UCSD-AML1 (cell line): Measurements from ENCODE around the gene SYT6.
"Not testable (repeated sequence)": the region's sequence is repeated elsewhere in the genome, so short reads cannot be mapped to it uniquely, and the experiment has no call there.

Experiments used
- DNase-seq: peaks from one replicate; lab custom pipeline; 2025; ENCODE audit not compliant: unreplicated experiment; lab: John Stamatoyannopoulos, UW

SYT6 gene

GRCh38 chr1:114076308-114076707 is 77.4 kb downstream of the SYT6 start:
- no peak for DNase-seq

DNA sequence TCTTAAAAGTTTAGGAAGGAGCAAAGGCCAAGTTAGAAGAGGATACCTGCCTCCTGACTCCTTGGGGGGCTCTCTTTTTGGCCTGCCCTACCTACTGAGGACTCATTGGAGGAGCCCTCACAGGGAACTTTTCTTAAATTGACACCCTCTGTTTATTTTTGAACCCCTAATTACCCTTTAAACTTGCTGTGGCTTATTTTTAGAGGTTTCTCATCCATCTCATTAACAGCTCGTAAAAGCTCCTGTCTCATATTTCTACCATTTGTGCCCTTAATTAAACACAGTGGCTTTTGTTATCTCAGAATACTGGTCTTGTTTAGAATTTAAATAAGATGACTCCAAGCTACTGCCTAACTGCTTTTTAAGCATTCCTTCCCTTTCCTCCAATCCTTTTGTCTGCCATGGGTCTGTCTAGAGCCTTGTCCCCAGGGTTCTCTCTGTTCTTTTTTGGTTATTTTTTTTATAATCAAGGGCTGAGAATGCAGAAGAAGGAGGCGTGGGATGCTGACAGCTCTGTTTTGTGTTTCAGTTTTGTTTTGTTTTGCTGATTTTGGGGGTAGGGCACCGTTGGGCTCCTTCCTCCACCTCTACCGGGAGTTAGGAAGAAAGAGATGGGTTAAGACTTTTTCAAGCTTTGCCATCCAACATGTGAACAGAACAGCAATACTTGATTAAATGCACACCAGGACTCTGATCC is 78.0 kb downstream of the SYT6 start:
- DNase-seq: no peak

DNA sequence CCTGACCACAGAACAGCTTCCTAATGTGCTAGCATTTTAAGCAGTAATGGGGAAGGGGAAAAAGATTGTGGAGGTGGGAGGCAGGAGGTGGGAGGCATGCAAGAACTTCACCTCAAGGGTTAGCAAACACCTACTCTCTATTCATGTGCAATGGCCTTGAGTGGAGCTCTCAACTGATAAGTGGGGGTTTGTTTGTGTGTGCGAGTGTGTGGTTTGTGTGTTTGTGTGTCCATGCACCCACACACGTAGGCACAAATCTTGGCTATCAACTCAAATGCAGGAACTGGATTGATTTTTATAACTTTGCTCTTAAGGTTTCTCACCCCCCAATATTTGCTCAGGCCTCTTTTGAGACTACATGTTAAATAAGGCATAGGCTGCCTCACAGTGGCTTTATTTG is 78.6 kb downstream of the SYT6 start:
- DNase-seq: no peak

DNA sequence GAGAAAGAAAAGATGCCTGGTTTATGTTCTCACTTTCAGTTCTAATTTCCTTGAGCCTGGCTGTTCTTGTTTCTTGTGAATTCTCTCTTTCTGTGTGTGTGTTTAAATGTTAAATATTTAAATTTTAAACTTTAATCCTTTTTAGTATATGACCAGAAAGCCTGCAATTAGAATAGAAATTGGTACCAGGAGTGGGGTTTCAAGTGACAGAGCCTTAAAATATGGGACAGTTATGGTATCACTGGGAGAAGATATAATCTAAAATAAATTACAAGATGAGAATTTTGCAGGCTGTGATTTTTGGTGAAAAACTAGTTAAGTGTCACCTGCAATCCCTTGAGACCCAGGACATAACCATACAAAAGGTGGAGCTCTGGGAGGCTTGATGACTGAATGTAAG is 81.4 kb downstream of the SYT6 start:
- DNase-seq: no peak

GRCh38 chr1:114069762-114070161 is 83.9 kb downstream of the SYT6 start:
- not testable (repeated sequence) for DNase-seq

DNA sequence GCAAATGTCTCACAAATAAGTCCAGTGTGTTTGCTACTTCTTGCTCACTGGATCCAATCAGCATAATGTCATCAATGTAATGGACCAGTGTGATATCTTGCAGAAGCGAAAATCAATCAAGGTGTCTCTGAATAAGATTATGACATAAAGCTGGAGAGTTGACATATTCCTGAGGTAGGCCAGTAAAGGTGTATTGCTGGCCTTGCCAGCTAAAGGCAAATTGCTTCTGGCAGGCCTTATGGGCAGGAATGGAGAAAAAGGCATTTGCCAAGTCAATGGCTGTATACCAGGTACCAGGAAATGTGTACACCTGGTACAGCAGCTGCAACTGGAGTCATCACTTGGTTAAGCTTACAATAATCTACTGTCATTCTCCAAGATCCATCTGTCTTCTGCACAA is 85.0 kb downstream of the SYT6 start:
- DNase-seq: not testable (repeated sequence)

- not testable (repeated sequence) for DNase-seq
These were observed 88.0 kb downstream of the SYT6 start for GRCh38 chr1:114065671-114066070.

DNA sequence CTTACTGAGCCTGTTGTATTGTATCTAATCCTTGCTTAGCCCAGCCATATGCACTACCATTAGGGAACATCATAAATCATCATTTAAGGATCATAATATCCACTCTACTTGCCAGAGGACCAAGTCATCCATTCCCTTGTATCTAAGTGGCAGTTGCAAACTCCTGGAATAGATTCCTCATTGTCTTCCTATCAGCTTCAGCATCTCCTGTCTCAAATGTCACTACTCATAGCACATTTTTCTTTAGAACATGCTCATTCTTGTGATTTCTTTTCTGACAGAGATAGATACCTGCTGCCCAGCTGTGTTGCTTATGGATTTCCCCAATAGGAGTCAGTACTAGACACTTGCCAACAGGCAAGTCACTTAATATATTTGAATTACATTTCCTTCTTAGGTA is 90.1 kb downstream of the SYT6 start:
- DNase-seq: no peak

DNA sequence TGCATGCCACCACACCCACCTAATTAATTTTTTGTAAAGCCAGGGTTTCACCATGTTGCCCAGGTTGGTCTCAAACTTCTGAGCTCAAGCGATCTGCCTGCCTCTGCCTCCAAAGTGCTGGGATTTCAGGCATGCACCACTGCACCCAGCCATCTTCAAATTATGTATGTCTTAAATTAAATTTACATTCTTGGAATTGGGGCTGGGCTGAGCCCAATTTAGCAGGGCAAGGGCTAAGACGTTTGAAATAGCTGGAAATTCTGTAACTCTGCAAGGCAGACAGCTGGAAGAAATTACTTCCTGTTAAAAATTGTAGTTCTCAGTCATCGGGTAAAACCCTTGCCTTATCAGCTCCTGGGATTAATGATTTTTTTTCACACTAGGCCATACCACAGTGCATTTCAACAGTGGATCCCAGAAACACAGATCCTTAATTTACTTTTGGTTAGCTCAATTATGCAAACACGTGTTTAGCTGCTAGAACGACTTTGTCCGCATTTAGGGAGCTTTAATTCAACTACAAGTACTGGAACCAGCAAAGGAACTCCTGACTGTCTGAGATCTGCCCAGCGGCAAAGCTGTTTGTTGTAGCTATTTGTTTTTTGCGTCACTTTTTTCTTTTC is 91.1 kb downstream of the SYT6 start:
- DNase-seq: no peak

- no peak for DNase-seq
These were observed 92.4 kb downstream of the SYT6 start for GRCh38 chr1:114061121-114061830.

DNA sequence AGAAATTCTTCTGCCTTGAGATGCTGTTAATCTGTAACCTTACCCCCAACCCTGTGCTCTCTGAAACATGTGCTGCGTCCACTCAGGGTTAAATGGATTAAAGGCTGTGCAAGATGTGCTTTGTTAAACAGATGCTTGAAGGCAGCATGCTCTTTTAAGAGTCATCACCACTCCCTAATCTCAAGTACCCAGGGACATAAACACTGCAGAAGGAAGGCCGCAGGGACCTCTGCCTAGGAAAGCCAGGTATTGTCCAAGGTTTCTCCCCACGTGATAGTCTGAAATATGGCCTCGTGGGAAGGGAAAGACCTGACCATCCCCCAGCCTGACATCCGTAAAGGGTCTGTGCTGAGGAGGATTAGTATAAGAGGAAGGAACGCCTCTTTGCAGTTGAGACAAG is 95.4 kb downstream of the SYT6 start:
- not testable (repeated sequence) for DNase-seq

DNA sequence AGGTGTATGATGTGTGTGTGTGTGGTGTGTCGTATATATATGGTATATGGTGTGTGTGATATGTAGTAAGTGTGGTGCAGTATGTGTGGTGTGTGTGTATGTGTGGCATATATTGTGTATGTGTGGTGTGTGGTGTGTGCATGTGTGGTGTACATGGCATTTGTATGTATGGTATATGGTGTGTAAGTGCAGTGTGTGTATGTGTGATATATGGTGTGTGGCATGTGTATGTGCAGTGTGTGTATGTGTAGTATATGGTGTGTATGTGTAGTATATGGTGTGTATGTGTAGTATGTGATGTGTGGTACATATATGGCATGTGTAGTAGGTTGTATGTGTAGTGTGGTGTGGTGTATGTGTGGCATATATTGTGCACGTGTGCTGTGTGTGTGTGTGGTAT is 99.5 kb downstream of the SYT6 start:
- DNase-seq: no peak

DNA sequence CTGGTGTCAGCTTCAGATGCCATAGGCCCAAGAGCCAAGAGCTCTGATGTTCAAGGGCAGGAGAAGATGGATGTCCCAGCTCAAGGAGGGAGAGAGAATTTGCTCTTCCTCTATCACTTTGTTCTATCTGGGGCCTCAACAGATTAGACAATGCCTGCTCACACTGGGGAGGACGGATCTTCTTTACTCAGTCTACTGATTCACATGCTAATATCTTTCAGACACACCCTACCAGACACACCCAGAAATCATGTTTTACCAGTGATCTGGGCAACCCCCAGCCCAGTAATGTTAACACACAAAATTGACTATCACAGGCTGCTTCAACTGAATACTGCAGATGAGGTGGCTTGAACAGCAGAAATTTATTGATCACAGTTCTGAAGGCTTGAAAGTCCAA is 105.4 kb downstream of the SYT6 start:
- DNase-seq: no peak

- DNase-seq: no peak
These were observed 110.1 kb downstream of the SYT6 start for GRCh38 chr1:114043548-114043947.

- DNase-seq: no peak
These were observed 110.6 kb downstream of the SYT6 start for GRCh38 chr1:114043054-114043453.

GRCh38 chr1:114040273-114041015 is 113.2 kb downstream of the SYT6 start:
- DNase-seq: no peak
